Loucy (cell line): ENCODE measurements around the gene GRIK2.

ENCODE experiments used
- H2AFZ ChIP-seq: fragments of 200-600 bp; sonication (generic); 2 replicates; pipeline ENCODE4 v1.6.0; 2016; ENCODE audit warnings: antibody characterized with exemption, mild to moderate bottlenecking, low read length, moderate library complexity
- H3F3A ChIP-seq: fragments of 200-600 bp; 2 replicates; pipeline ENCODE4 v1.6.0; 2016; ENCODE audit warnings: antibody characterized with exemption, low read depth, mild to moderate bottlenecking
- H3K27me3 ChIP-seq: fragments of 200-600 bp; sonication (generic); 2 replicates; pipeline ENCODE4 v1.6.1; 2014; ENCODE audit warnings: low read length, mild to moderate bottlenecking; ENCODE audit not compliant: insufficient read depth, poor library complexity, severe bottlenecking
- H3K36me3 ChIP-seq: fragments of 200-600 bp; sonication (generic); 2 replicates; pipeline ENCODE4 v1.6.1; 2016; ENCODE audit warnings: low read length; ENCODE audit not compliant: insufficient read depth
- H3K4me1 ChIP-seq: fragments of 200-600 bp; sonication (generic); 2 replicates; pipeline ENCODE4 v1.5.1; 2014; ENCODE audit warnings: low read length, mild to moderate bottlenecking; ENCODE audit not compliant: insufficient read depth, poor library complexity, severe bottlenecking
- H3K4me2 ChIP-seq: fragments of 200-600 bp; sonication (generic); 2 replicates; pipeline ENCODE4 v1.6.0; 2014; ENCODE audit warnings: antibody characterized with exemption, low read length, low read depth, mild to moderate bottlenecking; ENCODE audit not compliant: poor library complexity, severe bottlenecking
- H3K4me3 ChIP-seq: fragments of 200-600 bp; sonication (generic); 2 replicates; pipeline ENCODE4 v1.5.1; 2014; ENCODE audit warnings: low read length, mild to moderate bottlenecking, mixed read lengths; ENCODE audit not compliant: poor library complexity, severe bottlenecking
- H3K79me2 ChIP-seq: fragments of 200-600 bp; sonication (generic); 2 replicates; pipeline ENCODE4 v1.6.1; 2014; ENCODE audit warnings: low read length; ENCODE audit not compliant: insufficient read depth
- H3K9ac ChIP-seq: fragments of 200-600 bp; sonication (generic); 2 replicates; pipeline ENCODE4 v1.6.0; 2014; ENCODE audit warnings: mild to moderate bottlenecking, low read depth, low read length, moderate library complexity; ENCODE audit not compliant: poor library complexity, severe bottlenecking
- H3K9me2 ChIP-seq: fragments of 200-600 bp; sonication (generic); replicated peaks from 2 replicates; pipeline ENCODE4 v1.6.1; 2016; ENCODE audit warnings: low read depth, low read length, mixed read lengths
- H3K9me3 ChIP-seq: fragments of 200-600 bp; sonication (generic); 2 replicates; pipeline ENCODE4 v1.6.1; 2014; ENCODE audit warnings: mild to moderate bottlenecking, antibody characterized with exemption, low read length, low read depth; ENCODE audit not compliant: insufficient read depth
- H4K20me1 ChIP-seq: fragments of 200-600 bp; sonication (generic); 2 replicates; pipeline ENCODE4 v1.6.0; 2014; ENCODE audit warnings: antibody characterized with exemption, low read length, mild to moderate bottlenecking; ENCODE audit not compliant: insufficient read depth, poor library complexity, severe bottlenecking
- EZH2phosphoT487 ChIP-seq: fragments of 200-600 bp; IDR thresholded peaks from 2 replicates; pipeline ENCODE4 v1.6.1; 2018; ENCODE audit warnings: antibody characterized with exemption, mild to moderate bottlenecking, moderate library complexity, borderline replicate concordance
- TF ChIP-seq, protein P1 (sequence below): fragments of 200-600 bp; sonication (generic); conservative IDR thresholded peaks from 2 replicates; pipeline ENCODE4 v1.5.1; 2014; ENCODE audit warnings: mild to moderate bottlenecking, antibody characterized with exemption, low read length

Gene GRIK2

DNA sequence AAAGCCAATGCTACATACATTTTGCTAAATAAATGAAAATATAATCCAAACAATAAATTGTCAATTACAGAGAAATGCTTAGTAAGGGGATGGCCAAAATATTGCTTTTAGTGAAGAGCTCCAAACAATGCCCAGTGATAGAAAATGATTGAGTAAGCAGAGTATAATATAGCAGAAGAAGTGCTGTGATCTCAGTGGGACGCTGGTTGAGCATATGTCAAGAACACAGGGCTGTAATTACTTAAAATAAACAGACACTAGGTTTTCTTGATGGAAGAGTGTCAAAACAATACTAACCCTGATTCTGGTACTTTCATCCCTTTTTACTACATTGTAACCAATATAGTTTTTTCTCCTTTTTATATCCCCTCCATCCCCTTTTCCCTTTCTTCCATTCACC, 150.3 kb downstream of the GRIK2 start:
- Histone ChIP-seq H3K9me2 (no peaks in the 10 kb centered on the region), H3K36me3 (no peaks in the 10 kb centered on the region), H4K20me1 (no peaks in the 10 kb centered on the region), H2AFZ (no peak overlapping the region), H3K4me1 (no peaks in the 10 kb centered on the region), H3K4me3 (no peak overlapping the region), H3F3A (no peaks in the 10 kb centered on the region), H3K9ac (no peak overlapping the region), H3K4me2 (no peak overlapping the region), H3K79me2 (no peaks in the 10 kb centered on the region), H3K9me3 (no peaks in the 10 kb centered on the region), H3K27me3 (no peaks in the 10 kb centered on the region)
- TF ChIP-seq, protein P1, sequence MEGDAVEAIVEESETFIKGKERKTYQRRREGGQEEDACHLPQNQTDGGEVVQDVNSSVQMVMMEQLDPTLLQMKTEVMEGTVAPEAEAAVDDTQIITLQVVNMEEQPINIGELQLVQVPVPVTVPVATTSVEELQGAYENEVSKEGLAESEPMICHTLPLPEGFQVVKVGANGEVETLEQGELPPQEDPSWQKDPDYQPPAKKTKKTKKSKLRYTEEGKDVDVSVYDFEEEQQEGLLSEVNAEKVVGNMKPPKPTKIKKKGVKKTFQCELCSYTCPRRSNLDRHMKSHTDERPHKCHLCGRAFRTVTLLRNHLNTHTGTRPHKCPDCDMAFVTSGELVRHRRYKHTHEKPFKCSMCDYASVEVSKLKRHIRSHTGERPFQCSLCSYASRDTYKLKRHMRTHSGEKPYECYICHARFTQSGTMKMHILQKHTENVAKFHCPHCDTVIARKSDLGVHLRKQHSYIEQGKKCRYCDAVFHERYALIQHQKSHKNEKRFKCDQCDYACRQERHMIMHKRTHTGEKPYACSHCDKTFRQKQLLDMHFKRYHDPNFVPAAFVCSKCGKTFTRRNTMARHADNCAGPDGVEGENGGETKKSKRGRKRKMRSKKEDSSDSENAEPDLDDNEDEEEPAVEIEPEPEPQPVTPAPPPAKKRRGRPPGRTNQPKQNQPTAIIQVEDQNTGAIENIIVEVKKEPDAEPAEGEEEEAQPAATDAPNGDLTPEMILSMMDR: no peak
- no peak for TF ChIP-seq EZH2phosphoT487

DNA sequence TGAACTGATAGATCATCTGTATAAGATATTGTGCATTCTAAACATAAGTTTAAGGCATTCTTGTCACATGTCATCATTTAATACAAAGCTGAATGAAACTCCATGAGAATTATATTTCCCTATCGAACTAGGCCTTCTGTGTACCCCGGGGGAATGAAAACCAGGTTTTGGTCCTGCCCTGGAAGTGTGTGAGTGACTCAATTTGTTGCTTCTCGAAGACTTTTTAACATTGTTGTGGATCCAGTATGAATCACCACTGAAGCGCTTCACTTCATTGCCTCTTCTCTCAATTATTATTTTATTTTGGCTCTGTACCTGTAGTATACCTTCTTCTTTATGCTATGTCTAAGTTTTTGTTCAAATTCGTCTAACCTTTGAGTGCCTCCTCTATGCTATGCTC, 150.8 kb downstream of the GRIK2 start:
- H3K27me3 ChIP-seq: no peaks in the 10 kb centered on the region
- H3F3A ChIP-seq: no peaks in the 10 kb centered on the region
- H3K4me3 ChIP-seq: no peak overlapping the region
- H3K9me2 ChIP-seq: no peaks in the 10 kb centered on the region
- TF ChIP-seq EZH2phosphoT487: no peak
- TF ChIP-seq, protein P1: no peak
- no peak overlapping the region for H3K9ac ChIP-seq
- H3K79me2 ChIP-seq: no peaks in the 10 kb centered on the region
- no peak overlapping the region for H3K4me2 ChIP-seq
- H4K20me1 ChIP-seq: no peaks in the 10 kb centered on the region
- H2AFZ ChIP-seq: no peak overlapping the region
- H3K4me1 ChIP-seq: no peaks in the 10 kb centered on the region
- no peaks in the 10 kb centered on the region for H3K36me3 ChIP-seq
- no peaks in the 10 kb centered on the region for H3K9me3 ChIP-seq

DNA sequence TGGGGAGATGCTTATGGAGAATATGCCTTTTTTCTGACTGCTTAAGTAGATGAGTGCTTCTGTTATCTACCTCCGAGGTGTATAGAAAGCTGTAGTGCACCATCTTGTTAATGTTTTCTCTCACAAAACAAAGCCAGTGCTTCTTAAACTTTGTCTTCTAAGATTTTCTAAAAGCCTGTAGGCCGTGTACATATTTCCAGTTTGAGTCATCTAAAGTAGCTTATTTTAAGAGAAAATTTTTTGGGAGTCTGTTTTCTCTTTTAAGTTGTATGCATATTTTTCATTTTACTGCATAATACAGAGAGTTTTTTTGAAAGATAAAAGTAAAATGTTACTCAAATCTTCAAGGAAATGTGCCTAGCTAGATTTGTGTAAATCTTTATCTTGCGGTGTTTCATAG, 151.7 kb downstream of the GRIK2 start:
- no peaks in the 10 kb centered on the region for H3K9me3 ChIP-seq
- H4K20me1 ChIP-seq: no peaks in the 10 kb centered on the region
- H3K36me3 ChIP-seq: no peaks in the 10 kb centered on the region
- H3K27me3 ChIP-seq: no peaks in the 10 kb centered on the region
- H2AFZ ChIP-seq: no peak overlapping the region
- H3K9me2 ChIP-seq: no peaks in the 10 kb centered on the region
- no peak overlapping the region for H3K4me3 ChIP-seq
- H3K79me2 ChIP-seq: no peaks in the 10 kb centered on the region
- no peak overlapping the region for H3K9ac ChIP-seq
- H3K4me2 ChIP-seq: no peak overlapping the region
- TF ChIP-seq EZH2phosphoT487: no peak
- TF ChIP-seq, protein P1: no peak
- H3K4me1 ChIP-seq: no peaks in the 10 kb centered on the region
- H3F3A ChIP-seq: no peaks in the 10 kb centered on the region
